Endothelial cell of umbilical vein (primary cell): Measurements from ENCODE around the gene RIMS4.

ENCODE experiments used
- CTCF ChIP-seq, 2 donors: IDR thresholded peaks; 1 replicate in 1 of 2; 2 replicates in 1 of 2; pipeline ENCODE4 v1.5.1; 2011; ENCODE audit warnings: low read length in 2 of 2, mild to moderate bottlenecking in 2 of 2, moderate library complexity in 2 of 2, control low read depth in 1 of 2, inconsistent platforms in 1 of 2, low read depth in 1 of 2; ENCODE audit not compliant: insufficient read depth in 1 of 2; ENCODE audit errors: extremely low read depth in 1 of 2
- EZH2 ChIP-seq: IDR thresholded peaks from 2 replicates; pipeline ENCODE4 v1.6.1; 2012; ENCODE audit warnings: borderline replicate concordance, low read depth, mild to moderate bottlenecking, moderate library complexity, low read length, inconsistent platforms; ENCODE audit not compliant: severe bottlenecking
- POLR2A ChIP-seq: IDR thresholded peaks from 2 replicates; pipeline ENCODE4 v1.6.1; 2012; ENCODE audit warnings: low read depth, mild to moderate bottlenecking, control low read depth, low read length
- POLR2AphosphoS5 ChIP-seq: IDR thresholded peaks from 2 replicates; pipeline ENCODE4 v1.6.1; 2012; ENCODE audit warnings: low read depth, mild to moderate bottlenecking, control low read depth, low read length, moderate library complexity; ENCODE audit not compliant: insufficient read depth
- TF ChIP-seq, protein P1 (sequence below): IDR thresholded peaks from 2 replicates; pipeline ENCODE4 v1.6.1; 2011; ENCODE audit not compliant: insufficient read depth, insufficient read length

GRCh38 chr20:44703956-44704488, 106.3 kb downstream of the RIMS4 start:
- TF ChIP-seq EZH2 = no peak
- TF ChIP-seq CTCF (IDR thresholded peaks at IDR 0.05; ENCODE audit: extremely low read depth in 1 of 2, insufficient read depth in 1 of 2, low read depth in 1 of 2, low read length in 2 of 2) = no peak
- no peak for TF ChIP-seq POLR2AphosphoS5
- no peak for TF ChIP-seq POLR2A
- TF ChIP-seq, protein P1, sequence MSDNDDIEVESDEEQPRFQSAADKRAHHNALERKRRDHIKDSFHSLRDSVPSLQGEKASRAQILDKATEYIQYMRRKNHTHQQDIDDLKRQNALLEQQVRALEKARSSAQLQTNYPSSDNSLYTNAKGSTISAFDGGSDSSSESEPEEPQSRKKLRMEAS = no peak
